Glutamatergic neuron (in vitro differentiated cells): ENCODE results near the gene MRFAP1L1. TPM values are rescaled to one million over a fixed set of nuclear protein-coding genes. Genes with fewer than 3 reads are reported as not detected.
"Not testable (repeated sequence)": the region's sequence is repeated elsewhere in the genome, so short reads cannot be mapped to it uniquely, and the experiment has no call there.

Experiments
- DNase-seq: peaks from one replicate; pipeline ENCODE4 v3.0.0; 2022
- H3K27ac Mint-ChIP-seq: one replicate; pipeline ENCODE4 v1.8.0; 2020; ENCODE audit warnings: mild to moderate bottlenecking, mixed read lengths, inconsistent platforms; ENCODE audit not compliant: unreplicated experiment
- H3K27me3 Mint-ChIP-seq: one replicate; pipeline ENCODE4 v1.8.0; 2020; ENCODE audit warnings: mild to moderate bottlenecking, moderate library complexity, mixed read lengths, inconsistent platforms; ENCODE audit not compliant: unreplicated experiment
- H3K36me3 Mint-ChIP-seq: one replicate; pipeline ENCODE4 v1.8.0; 2020; ENCODE audit warnings: mild to moderate bottlenecking, mixed read lengths, inconsistent platforms; ENCODE audit not compliant: unreplicated experiment
- H3K4me1 Mint-ChIP-seq: one replicate; pipeline ENCODE4 v1.8.0; 2020; ENCODE audit warnings: mild to moderate bottlenecking, low read depth, mixed read lengths, inconsistent platforms; ENCODE audit not compliant: unreplicated experiment
- H3K4me3 Mint-ChIP-seq: one replicate; pipeline ENCODE4 v1.8.0; 2020; ENCODE audit warnings: mild to moderate bottlenecking, mixed read lengths, inconsistent platforms; ENCODE audit not compliant: unreplicated experiment
- H3K9me3 Mint-ChIP-seq: one replicate; pipeline ENCODE4 v1.8.0; 2020; ENCODE audit warnings: mild to moderate bottlenecking, moderate library complexity, mixed read lengths, inconsistent platforms; ENCODE audit not compliant: unreplicated experiment
- CTCF ChIP-seq: fragments of 200-600 bp; sonication (generic); IDR thresholded peaks from one replicate; pipeline ENCODE4 v1.5.0; 2021; ENCODE audit not compliant: partially characterized antibody, unreplicated experiment
- total RNA-seq: library from RNA; stranded (reverse); fragmentation: NEBNext Ultra II Directional; extraction: Animal tissue kit (Norgen Biotek cat#: 25700); gene quantifications from one replicate; pipeline ENCODE4 v1.2.1, GENCODE V29; 2021; ENCODE audit not compliant: unreplicated experiment

MRFAP1L1 gene
- total RNA-seq, 1 donor from 2014 or later, result 66.1 TPM

- no peak for DNase-seq
These were observed 35.0 kb downstream of the MRFAP1L1 start for GRCh38 chr4:6674500-6675149.

GRCh38 chr4:6673660-6674499 lies 35.8 kb downstream of the MRFAP1L1 start:
- peak overlapping the region; percentile 97 for H3K27ac Mint-ChIP-seq
- peaks cover 9% of the 10 kb centered on the region for H3K9me3 Mint-ChIP-seq
- H3K36me3 Mint-ChIP-seq, result no peaks in the 10 kb centered on the region

More at GRCh38 chr4:6674500-6675149, 35.0 kb downstream of the MRFAP1L1 start:
- peaks cover 19% of the 10 kb centered on the region for H3K4me1 Mint-ChIP-seq
- peaks cover 9% of the 10 kb centered on the region for H3K9me3 Mint-ChIP-seq
- H3K36me3 Mint-ChIP-seq, result no peaks in the 10 kb centered on the region
- peak overlapping the region; percentile 21 for H3K27ac Mint-ChIP-seq
- H3K4me3 Mint-ChIP-seq, result peak overlapping the region; percentile 92
- no peak for TF ChIP-seq CTCF
- H3K27me3 Mint-ChIP-seq, result peaks cover 15% of the 10 kb centered on the region

GRCh38 chr4:6673191-6673659 lies 36.4 kb downstream of the MRFAP1L1 start:
- H3K4me1 Mint-ChIP-seq, result peaks cover 19% of the 10 kb centered on the region
- H3K27me3 Mint-ChIP-seq, result peaks cover 15% of the 10 kb centered on the region
- DNase-seq, H3K9me3 Mint-ChIP-seq, H3K36me3 Mint-ChIP-seq: not testable (repeated sequence)
- peak overlapping the region; percentile 98 for H3K4me3 Mint-ChIP-seq
- H3K27ac Mint-ChIP-seq, result peak overlapping the region; percentile 97

More at GRCh38 chr4:6673660-6674499, 35.8 kb downstream of the MRFAP1L1 start:
- peak; percentile 94 for DNase-seq
- peak overlapping the region; percentile 98 for H3K4me3 Mint-ChIP-seq
- peaks cover 19% of the 10 kb centered on the region for H3K4me1 Mint-ChIP-seq
- no peak for TF ChIP-seq CTCF
- H3K27me3 Mint-ChIP-seq, result peaks cover 15% of the 10 kb centered on the region

GRCh38 chr4:6672541-6673190 lies 37.0 kb downstream of the MRFAP1L1 start:
- Mint-ChIP-seq H3K27me3 (peaks cover 14% of the 10 kb centered on the region), H3K27ac (peak overlapping the region; percentile 97), H3K4me1 (peaks cover 18% of the 10 kb centered on the region)
- H3K36me3 Mint-ChIP-seq, H3K4me3 Mint-ChIP-seq, DNase-seq, H3K9me3 Mint-ChIP-seq: not testable (repeated sequence)

GRCh38 chr4:6672131-6672530 lies 37.5 kb downstream of the MRFAP1L1 start:
- Mint-ChIP-seq H3K27ac (no peak overlapping the region), H3K4me1 (peaks cover 14% of the 10 kb centered on the region), H3K9me3 (peaks cover 9% of the 10 kb centered on the region), H3K4me3 (no peak overlapping the region), H3K27me3 (peaks cover 10% of the 10 kb centered on the region), H3K36me3 (no peaks in the 10 kb centered on the region)
- no peak for TF ChIP-seq CTCF
- no peak for DNase-seq
